Medulla oblongata (tissue), 1 donor: ENCODE results near the gene FERD3L.

ENCODE experiments used
- DNase-seq: peaks from one replicate; pipeline ENCODE4 v3.0.0-alpha.2; 2015; ENCODE audit errors: extremely low spot score

Gene FERD3L

DNA sequence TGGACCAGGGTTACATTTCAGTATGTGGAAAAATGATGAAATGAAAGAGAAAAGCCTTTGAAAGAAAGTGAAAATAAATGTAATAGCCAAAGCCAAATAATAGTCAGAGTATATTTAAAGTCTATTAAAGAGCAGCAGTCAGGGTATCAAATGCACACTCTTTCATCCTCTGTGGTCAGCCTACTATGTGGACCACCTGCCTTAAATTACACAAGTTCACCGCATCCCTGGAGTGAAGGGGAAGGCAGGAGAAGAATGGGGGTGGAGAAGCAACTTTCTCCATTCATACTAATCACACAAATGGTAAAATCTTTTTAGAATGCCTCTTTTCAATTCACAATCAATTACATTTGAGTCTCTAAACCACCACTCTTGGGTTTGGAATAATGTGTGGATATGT, 43.7 kb downstream of the FERD3L start:
- no peak for DNase-seq

DNA sequence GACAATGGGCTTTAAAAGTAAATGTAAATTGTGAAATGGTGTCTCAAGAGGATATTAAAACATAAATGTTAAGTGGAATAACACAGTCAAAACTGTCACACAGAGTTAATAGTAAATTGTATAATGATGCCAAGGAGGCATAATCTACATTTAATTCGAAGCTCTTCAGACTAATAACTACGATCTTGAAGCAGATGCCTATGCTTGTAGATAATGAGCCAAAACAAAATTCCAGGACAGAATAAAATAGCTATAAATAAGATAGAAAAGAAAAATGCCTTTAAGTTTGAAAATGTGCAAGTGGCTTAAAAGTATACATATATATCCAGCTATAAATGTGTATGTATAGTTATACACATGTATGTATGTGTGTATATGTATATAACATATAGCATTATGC, 45.3 kb downstream of the FERD3L start:
- DNase-seq, result no peak

DNA sequence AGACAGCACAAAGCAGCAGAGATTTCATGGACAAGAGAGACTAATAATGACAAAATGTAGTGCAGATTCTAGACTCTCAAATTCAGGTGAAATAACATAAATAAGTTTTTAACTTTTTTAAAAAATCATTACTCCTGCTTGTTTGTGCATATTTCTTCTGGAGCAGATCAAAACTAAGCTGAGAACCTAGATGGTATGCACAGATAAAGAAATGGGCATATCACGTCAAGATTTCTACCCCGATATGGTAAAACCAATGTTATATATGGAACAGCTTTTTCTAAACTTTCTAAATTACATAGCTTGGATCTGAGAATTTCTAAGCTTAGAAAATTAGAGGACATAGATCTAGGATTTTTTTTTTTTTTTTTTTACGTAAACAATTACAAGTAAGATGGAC, 46.0 kb downstream of the FERD3L start:
- no peak for DNase-seq

DNA sequence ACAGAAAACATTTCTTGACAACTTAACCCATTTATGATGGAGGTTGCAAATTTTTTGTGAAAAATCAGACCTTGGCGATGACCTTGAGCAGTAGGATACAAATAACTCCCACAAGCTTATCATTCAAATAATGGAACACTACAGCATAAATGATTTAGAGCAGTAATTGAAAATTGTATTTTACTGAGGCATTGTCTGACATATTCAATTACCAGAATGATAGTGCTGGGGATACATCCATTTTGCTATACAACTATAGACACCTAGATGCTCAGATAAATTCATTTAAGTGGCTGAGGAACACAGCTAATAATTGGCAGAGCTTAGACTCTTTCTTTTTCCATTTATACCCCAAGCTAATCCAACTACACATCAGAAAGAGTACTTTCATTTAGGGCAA, 46.7 kb downstream of the FERD3L start:
- no peak for DNase-seq

GRCh38 chr7:19097165-19098055, 47.8 kb downstream of the FERD3L start:
- DNase-seq, result no peak

DNA sequence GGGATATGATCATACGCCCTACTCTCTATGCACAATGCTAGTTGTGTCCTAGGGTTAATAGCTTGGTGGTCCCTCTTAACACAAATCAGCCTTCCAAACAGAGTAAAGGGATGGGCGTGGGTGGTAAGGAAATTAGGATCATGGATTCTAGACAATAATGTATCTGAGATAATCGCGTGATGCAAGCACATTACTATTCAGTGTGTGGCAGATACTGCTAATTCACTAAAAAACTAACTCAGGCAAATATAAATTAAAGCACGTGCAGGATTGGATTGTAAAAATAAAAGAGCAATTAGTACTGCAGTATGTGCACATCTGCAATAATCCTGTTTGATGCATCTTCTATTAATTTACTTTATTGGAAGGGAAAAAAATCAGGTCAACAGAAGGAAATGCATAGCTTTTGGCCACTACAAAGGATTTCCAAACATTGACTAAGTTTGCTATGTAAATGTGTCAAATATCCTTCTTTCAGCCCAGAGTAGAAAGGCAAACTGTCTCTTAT, 49.8 kb downstream of the FERD3L start:
- no peak for DNase-seq
